Gastrocnemius medialis (tissue), 4 donors: ENCODE results near the gene MINDY4.

Experiments used
- CTCF ChIP-seq, 5 experiments: fragments of 450-650 bp in 3 of 5; fragments of 200-600 bp in 2 of 5; sonication (generic) in 2 of 5; IDR thresholded peaks in 4 of 5; conservative IDR thresholded peaks in 1 of 5; 1 replicate in 4 of 5; 2 replicates in 1 of 5; pipeline ENCODE4 v1.5.1; 2016 to 2019; ENCODE audit warnings: antibody characterized with exemption in 5 of 5, mild to moderate bottlenecking in 3 of 5, moderate library complexity in 3 of 5
- POLR2A ChIP-seq, 2 donors: fragments of 450-650 bp; IDR thresholded peaks; one replicate each; pipeline ENCODE4 v1.6.1; 2017; ENCODE audit warnings: antibody characterized with exemption in 2 of 2, mild to moderate bottlenecking in 2 of 2, moderate library complexity in 2 of 2

GRCh38 chr7:30787486-30787885 is 16.3 kb downstream of the MINDY4 start:
- TF ChIP-seq CTCF (IDR thresholded peaks at IDR 0.05 in 4 of 5, conservative IDR thresholded peaks at IDR 0.05 in 1 of 5), result no peak
- no peak for TF ChIP-seq POLR2A (IDR thresholded peaks at IDR 0.05)
